DOHH2 (cell line): ENCODE results near the gene ARHGEF12.

ENCODE experiments used
- H3F3A ChIP-seq: fragments of 200-600 bp; sonication (generic), shearing (Covaris generic); 2 replicates; pipeline ENCODE4 v1.6.0; 2016; ENCODE audit warnings: antibody characterized with exemption, mild to moderate bottlenecking; ENCODE audit not compliant: control insufficient read depth, insufficient read depth
- H3K27ac ChIP-seq: fragments of 200-600 bp; sonication (generic); 2 replicates; pipeline ENCODE4 v1.5.1; 2014; ENCODE audit warnings: low read depth, mild to moderate bottlenecking, low read length, moderate library complexity
- H3K27me3 ChIP-seq: fragments of 200-600 bp; sonication (generic); 2 replicates; pipeline ENCODE4 v1.6.1; 2014; ENCODE audit warnings: mild to moderate bottlenecking, low read length, mixed read lengths; ENCODE audit not compliant: control insufficient read depth
- H3K36me3 ChIP-seq: fragments of 200-600 bp; sonication (generic); 2 replicates; pipeline ENCODE4 v1.6.1; 2014; ENCODE audit warnings: mild to moderate bottlenecking, low read length, moderate library complexity, mixed read lengths; ENCODE audit not compliant: control insufficient read depth
- H3K4me1 ChIP-seq: fragments of 200-600 bp; sonication (generic); 2 replicates; pipeline ENCODE4 v1.6.1; 2014; ENCODE audit warnings: mild to moderate bottlenecking, low read length, mixed read lengths; ENCODE audit not compliant: control insufficient read depth
- H3K4me2 ChIP-seq: fragments of 200-600 bp; sonication (generic); 2 replicates; pipeline ENCODE4 v1.6.0; 2014; ENCODE audit warnings: mild to moderate bottlenecking, low read length, moderate library complexity
- H3K4me3 ChIP-seq: fragments of 200-600 bp; sonication (generic); 2 replicates; pipeline ENCODE4 v1.5.1; 2014; ENCODE audit warnings: mild to moderate bottlenecking, low read length, mixed read lengths
- H3K79me2 ChIP-seq: fragments of 200-600 bp; sonication (generic); 2 replicates; pipeline ENCODE4 v1.6.1; 2014; ENCODE audit warnings: mild to moderate bottlenecking, low read length, mixed read lengths; ENCODE audit not compliant: control insufficient read depth
- H3K9me2 ChIP-seq: fragments of 200-600 bp; sonication (generic); replicated peaks from 2 replicates; pipeline ENCODE4 v1.6.1; 2014; ENCODE audit warnings: mild to moderate bottlenecking, low read length, mixed read lengths; ENCODE audit not compliant: control insufficient read depth
- H3K9me3 ChIP-seq: fragments of 200-600 bp; sonication (generic); 2 replicates; pipeline ENCODE4 v1.6.1; 2014; ENCODE audit warnings: antibody characterized with exemption, low read length, mixed read lengths; ENCODE audit not compliant: control insufficient read depth, insufficient read depth
- H4K20me1 ChIP-seq: fragments of 200-600 bp; sonication (generic); 2 replicates; pipeline ENCODE4 v1.6.0; 2014; ENCODE audit warnings: low read depth, mild to moderate bottlenecking, antibody characterized with exemption, low read length, moderate library complexity; ENCODE audit not compliant: control insufficient read depth, insufficient read depth
- EZH2phosphoT487 ChIP-seq: fragments of 200-600 bp; sonication (generic); IDR thresholded peaks from 2 replicates; pipeline ENCODE4 v1.6.1; 2017; ENCODE audit warnings: borderline replicate concordance, mild to moderate bottlenecking, antibody characterized with exemption, low read length, moderate library complexity, mixed read lengths
- TF ChIP-seq, protein P1 (sequence below): fragments of 200-600 bp; sonication (generic); IDR thresholded peaks from one replicate; pipeline ENCODE4 v1.5.1; 2014; ENCODE audit warnings: antibody characterized with exemption, mild to moderate bottlenecking, low read depth, low read length; ENCODE audit not compliant: poor library complexity, severe bottlenecking

Gene ARHGEF12

DNA sequence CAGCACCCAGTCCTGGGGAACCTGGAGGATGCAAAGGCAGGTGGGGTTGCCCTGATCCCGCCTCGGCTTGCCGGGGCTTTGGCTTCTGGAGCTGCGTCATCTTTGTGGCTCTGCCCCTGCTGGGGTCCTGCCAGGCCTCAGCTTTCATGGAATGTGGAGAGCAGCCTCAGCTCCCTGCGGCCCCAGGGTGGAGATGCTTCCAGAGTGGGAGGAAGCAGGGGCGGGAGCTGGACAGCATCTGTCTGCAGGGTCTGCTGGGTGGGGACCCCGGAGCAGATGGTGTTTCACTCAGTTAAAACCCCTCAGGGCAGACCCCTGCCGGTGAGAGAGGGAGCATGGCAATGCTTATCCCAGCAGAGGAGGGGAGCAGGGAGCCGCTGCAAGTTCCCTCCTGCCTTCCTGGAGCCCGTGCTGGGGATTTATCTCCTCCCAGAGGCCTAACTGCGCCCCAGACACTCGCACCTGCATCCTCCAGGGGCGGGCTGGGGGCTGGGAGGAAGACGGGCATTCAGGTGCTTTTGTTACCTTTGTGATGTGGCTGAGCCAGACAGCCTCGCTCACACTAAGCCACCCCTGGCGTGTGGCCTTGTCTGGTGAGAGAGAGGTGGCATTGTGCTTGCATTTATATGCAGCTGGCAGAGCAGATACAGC, 191.0 kb downstream of the ARHGEF12 start:
- no peaks in the 10 kb centered on the region for H3K27me3 ChIP-seq
- H3K36me3 ChIP-seq = no peaks in the 10 kb centered on the region
- H3K79me2 ChIP-seq = no peaks in the 10 kb centered on the region
- no peaks in the 10 kb centered on the region for H3K4me1 ChIP-seq
- H3K9me2 ChIP-seq = no peaks in the 10 kb centered on the region
- TF ChIP-seq, protein P1, sequence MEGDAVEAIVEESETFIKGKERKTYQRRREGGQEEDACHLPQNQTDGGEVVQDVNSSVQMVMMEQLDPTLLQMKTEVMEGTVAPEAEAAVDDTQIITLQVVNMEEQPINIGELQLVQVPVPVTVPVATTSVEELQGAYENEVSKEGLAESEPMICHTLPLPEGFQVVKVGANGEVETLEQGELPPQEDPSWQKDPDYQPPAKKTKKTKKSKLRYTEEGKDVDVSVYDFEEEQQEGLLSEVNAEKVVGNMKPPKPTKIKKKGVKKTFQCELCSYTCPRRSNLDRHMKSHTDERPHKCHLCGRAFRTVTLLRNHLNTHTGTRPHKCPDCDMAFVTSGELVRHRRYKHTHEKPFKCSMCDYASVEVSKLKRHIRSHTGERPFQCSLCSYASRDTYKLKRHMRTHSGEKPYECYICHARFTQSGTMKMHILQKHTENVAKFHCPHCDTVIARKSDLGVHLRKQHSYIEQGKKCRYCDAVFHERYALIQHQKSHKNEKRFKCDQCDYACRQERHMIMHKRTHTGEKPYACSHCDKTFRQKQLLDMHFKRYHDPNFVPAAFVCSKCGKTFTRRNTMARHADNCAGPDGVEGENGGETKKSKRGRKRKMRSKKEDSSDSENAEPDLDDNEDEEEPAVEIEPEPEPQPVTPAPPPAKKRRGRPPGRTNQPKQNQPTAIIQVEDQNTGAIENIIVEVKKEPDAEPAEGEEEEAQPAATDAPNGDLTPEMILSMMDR = no peak
- TF ChIP-seq EZH2phosphoT487 = no peak
- H3K9me3 ChIP-seq = no peaks in the 10 kb centered on the region
- H3K4me3 ChIP-seq = no peak overlapping the region
- H4K20me1 ChIP-seq = no peaks in the 10 kb centered on the region
- H3K27ac ChIP-seq = no peak overlapping the region
- H3K4me2 ChIP-seq = no peak overlapping the region
- no peaks in the 10 kb centered on the region for H3F3A ChIP-seq

DNA sequence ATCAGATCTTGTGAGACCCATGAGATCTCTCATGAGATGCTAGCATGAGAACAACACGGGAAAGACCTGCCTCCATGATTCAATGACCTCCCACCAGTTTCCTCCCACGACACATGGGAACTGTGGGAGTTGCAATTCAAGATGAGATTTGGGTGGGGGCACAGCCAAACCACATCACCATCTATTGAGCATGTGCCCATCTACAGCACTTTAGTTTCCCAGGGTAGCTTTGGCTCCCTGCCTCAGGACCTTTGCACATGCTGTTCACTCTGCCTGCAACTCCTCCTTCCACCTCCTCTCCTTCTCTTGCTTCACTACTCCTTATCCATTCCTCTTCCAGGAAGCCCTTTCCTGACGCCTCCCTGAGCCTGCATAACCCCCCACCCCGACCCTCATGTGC, 192.5 kb downstream of the ARHGEF12 start:
- Histone ChIP-seq H3K27ac (no peak overlapping the region), H3K4me2 (no peak overlapping the region), H4K20me1 (no peaks in the 10 kb centered on the region), H3F3A (no peaks in the 10 kb centered on the region), H3K9me3 (no peaks in the 10 kb centered on the region), H3K4me3 (no peak overlapping the region), H3K9me2 (no peaks in the 10 kb centered on the region), H3K36me3 (no peaks in the 10 kb centered on the region), H3K27me3 (0 out of 2 replicates have a peak, but pooled peaks cover 4% of the 10 kb centered on the region), H3K79me2 (no peaks in the 10 kb centered on the region), H3K4me1 (no peaks in the 10 kb centered on the region)
- TF ChIP-seq EZH2phosphoT487 = no peak
- TF ChIP-seq, protein P1 = no peak

DNA sequence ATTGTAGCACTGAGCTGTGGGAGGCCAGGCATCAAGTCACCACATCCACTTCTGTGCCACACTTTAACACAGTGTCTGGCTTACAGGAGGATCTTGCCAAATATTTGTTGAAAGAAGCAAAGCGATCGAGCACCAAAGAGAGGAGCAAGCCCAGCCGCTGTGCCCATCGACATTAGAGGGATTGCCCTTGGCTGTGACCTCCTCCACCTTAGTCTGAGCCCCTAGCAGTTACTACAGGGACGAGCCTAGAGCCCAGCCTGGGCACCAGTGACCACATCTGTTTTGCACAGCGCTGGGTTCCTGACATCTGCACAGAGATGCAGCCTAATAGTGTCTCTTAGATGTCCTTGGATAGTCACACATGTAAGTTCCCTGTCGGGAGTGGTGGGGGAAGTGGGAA, 193.0 kb downstream of the ARHGEF12 start:
- Histone ChIP-seq H3K4me1 (no peaks in the 10 kb centered on the region), H3K27me3 (0 out of 2 replicates have a peak, but pooled peaks cover 4% of the 10 kb centered on the region), H3K79me2 (no peaks in the 10 kb centered on the region), H4K20me1 (no peaks in the 10 kb centered on the region), H3K4me2 (no peak overlapping the region), H3K9me2 (no peaks in the 10 kb centered on the region), H3F3A (no peaks in the 10 kb centered on the region), H3K27ac (no peak overlapping the region), H3K36me3 (no peaks in the 10 kb centered on the region), H3K4me3 (no peak overlapping the region), H3K9me3 (no peaks in the 10 kb centered on the region)
- TF ChIP-seq, protein P1 = no peak
- TF ChIP-seq EZH2phosphoT487 = no peak
